ENCODE results near the gene GNB5. TPM values are rescaled to one million over a fixed set of nuclear protein-coding genes. Genes with fewer than 3 reads are reported as not detected.

The GNB5 gene
- total and polyA plus RNA-seq, 2 of the 13 experiments (the other 11 are each of a cell fraction or from before 2014, with no cell fraction given): 13.7 to 14.4 TPM

GRCh38 chr15:52115598-52116427 is 75.4 kb downstream of the GNB5 start (continued):
- TF ChIP-seq ZNF687 (CRISPR knock-in tag; IDR thresholded peaks at IDR 0.05): no peak
- no peak for TF ChIP-seq NAIF1 (CRISPR knock-in tag; IDR thresholded peaks at IDR 0.05; ENCODE audit: borderline replicate concordance)
- TF ChIP-seq, protein P1, sequence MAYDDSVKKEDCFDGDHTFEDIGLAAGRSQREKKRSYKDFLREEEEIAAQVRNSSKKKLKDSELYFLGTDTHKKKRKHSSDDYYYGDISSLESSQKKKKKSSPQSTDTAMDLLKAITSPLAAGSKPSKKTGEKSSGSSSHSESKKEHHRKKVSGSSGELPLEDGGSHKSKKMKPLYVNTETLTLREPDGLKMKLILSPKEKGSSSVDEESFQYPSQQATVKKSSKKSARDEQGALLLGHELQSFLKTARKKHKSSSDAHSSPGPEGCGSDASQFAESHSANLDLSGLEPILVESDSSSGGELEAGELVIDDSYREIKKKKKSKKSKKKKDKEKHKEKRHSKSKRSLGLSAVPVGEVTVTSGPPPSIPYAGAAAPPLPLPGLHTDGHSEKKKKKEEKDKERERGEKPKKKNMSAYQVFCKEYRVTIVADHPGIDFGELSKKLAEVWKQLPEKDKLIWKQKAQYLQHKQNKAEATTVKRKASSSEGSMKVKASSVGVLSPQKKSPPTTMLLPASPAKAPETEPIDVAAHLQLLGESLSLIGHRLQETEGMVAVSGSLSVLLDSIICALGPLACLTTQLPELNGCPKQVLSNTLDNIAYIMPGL (CRISPR knock-in tag; IDR thresholded peaks at IDR 0.05; ENCODE audit: borderline replicate concordance in 1 of 2, low read depth in 1 of 2): no peak
- peak; percentile 95 for TF ChIP-seq HNF1A (IDR thresholded peaks at IDR 0.05; ENCODE audit: low read depth)
- TF ChIP-seq HNF1A (CRISPR knock-in tag; IDR thresholded peaks at IDR 0.05; ENCODE audit: borderline replicate concordance): peak; percentile 97
- TF ChIP-seq, protein P2, sequence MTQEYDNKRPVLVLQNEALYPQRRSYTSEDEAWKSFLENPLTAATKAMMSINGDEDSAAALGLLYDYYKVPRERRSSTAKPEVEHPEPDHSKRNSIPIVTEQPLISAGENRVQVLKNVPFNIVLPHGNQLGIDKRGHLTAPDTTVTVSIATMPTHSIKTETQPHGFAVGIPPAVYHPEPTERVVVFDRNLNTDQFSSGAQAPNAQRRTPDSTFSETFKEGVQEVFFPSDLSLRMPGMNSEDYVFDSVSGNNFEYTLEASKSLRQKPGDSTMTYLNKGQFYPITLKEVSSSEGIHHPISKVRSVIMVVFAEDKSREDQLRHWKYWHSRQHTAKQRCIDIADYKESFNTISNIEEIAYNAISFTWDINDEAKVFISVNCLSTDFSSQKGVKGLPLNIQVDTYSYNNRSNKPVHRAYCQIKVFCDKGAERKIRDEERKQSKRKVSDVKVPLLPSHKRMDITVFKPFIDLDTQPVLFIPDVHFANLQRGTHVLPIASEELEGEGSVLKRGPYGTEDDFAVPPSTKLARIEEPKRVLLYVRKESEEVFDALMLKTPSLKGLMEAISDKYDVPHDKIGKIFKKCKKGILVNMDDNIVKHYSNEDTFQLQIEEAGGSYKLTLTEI (CRISPR knock-in tag; conservative IDR thresholded peaks at IDR 0.05): no peak
- TF ChIP-seq ZSCAN25 (CRISPR knock-in tag; IDR thresholded peaks at IDR 0.05): no peak
- no peak for TF ChIP-seq LBX2 (CRISPR knock-in tag; IDR thresholded peaks at IDR 0.05; ENCODE audit: borderline replicate concordance)
- no peak for TF ChIP-seq CHD2 (IDR thresholded peaks at IDR 0.05; ENCODE audit: low read depth, low read length)
- no peak for TF ChIP-seq ZSCAN30 (CRISPR knock-in tag; IDR thresholded peaks at IDR 0.05)
- peak; percentile 10; the same call in 1 of the 2 replicates for TF ChIP-seq ZSCAN29 (CRISPR knock-in tag; conservative IDR thresholded peaks at IDR 0.05)

Data from HepG2 (cell line).